OCI-LY3 (cell line): ENCODE data around the gene AHNAK.

Experiments used
- CTCF ChIP-seq: fragments of 200-600, 300-600 bp; sonication (generic); IDR thresholded peaks from 2 replicates; pipeline ENCODE4 v1.5.1; 2014; ENCODE audit warnings: antibody characterized with exemption, low read length, low read depth
- EZH2phosphoT487 ChIP-seq: fragments of 200-600 bp; shearing (Covaris generic); IDR thresholded peaks from 2 replicates; pipeline ENCODE4 v1.6.1; 2018; ENCODE audit warnings: antibody characterized with exemption, mixed run types, low read depth

DNA sequence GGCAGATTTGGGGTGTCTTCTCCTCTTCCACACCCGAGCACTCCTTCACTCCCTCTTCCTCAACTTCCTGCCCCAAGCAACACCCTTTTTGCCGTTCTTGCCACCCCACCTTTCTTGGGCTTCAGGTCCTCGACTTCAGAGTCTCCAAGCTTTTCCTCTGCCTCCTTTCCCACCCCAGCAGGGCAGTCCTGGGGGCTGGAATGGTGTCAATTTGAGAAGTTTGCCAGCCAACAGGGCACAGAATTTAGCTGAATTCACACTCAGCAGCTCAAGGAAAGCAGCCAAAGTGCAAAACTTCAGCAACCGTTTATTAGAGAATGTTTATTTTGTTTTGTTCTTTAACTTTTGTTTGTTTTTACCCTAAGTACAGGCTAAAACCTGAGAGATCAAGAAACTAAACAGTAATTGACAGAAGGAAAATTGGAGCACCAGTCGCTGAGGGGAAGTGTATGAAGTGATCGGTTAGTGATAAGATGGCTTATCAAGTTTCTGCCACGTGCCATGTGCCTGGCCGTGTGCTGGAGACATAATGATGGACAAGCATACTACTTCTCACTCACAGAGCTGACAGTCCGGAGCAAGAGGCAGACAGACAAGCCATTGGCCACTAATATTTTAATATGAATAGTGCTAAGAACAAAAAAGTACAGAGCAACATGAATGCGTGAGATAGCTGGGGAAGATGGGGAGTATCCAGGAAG lies 44.4 kb downstream of the AHNAK start:
- TF ChIP-seq CTCF (no peak), EZH2phosphoT487 (no peak)
